HS-5 (cell line): Measurements from ENCODE around the gene KCNJ12.
"Not testable (repeated sequence)": the region's sequence is repeated elsewhere in the genome, so short reads cannot be mapped to it uniquely, and the experiment has no call there.

Experiments
- DNase-seq: peaks from one replicate; pipeline ENCODE4 v3.0.0-alpha.2; 2012; ENCODE audit warnings: low read depth

Gene KCNJ12

DNA sequence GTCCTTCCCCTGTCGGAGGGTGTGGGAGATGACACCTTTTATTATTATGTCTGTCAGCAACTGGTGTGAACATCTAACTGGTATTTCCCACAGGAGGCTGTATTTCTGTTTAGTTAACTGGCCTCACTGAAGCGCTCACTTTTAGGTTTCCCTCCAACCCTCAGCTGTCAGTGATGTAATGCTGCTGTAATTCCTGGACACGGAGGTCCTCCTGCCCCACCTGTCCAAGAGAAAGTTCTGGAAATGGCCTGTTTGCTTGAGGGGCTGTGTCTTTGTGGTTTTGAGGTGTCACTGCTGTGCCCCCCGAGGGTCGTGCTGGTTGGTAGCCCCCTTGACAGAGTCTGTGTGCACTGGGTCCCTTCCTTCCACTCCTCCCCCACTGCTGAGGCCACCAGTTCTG is 11.5 kb downstream of the KCNJ12 start:
- no peak for DNase-seq

DNA sequence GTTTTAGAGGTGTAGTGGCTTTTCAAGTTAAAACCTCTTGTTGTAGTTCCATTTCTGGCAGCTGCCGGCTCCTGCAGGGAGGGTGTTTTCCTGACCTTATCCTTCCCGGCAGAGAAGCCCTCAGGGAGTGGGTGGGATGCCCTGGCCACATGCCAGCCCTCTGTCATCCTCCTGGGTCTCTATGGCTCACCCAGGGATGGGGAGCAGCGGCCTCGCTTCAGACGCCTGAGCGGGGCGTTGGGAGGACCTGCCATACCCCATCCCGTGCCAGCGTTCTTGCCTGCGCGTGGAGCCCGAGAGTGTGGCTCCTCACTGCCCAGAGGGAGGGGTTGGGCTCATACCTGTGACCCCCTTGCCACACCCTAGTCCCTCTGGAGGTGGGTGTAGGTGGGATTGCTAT is 11.9 kb downstream of the KCNJ12 start:
- no peak for DNase-seq

DNA sequence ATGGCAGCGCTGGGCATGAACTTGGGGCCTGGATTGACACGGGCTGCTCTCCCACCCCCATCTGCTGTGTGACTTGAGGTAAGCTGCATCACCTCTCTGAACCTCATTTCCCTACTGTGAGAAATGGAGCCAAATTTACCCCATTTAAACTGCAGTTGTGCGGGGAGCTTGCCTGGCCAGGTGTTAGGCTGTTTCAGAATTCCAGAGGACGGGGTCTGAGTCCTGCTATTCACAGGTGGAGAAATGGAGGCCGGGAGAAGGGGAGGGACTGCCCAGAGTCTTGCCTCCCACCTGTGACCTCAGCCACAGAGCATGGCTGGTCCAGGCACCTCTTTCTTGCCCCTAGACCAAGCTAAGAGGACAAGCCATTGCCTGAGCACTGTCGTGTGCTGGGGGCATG is 12.8 kb downstream of the KCNJ12 start:
- DNase-seq: no peak

DNA sequence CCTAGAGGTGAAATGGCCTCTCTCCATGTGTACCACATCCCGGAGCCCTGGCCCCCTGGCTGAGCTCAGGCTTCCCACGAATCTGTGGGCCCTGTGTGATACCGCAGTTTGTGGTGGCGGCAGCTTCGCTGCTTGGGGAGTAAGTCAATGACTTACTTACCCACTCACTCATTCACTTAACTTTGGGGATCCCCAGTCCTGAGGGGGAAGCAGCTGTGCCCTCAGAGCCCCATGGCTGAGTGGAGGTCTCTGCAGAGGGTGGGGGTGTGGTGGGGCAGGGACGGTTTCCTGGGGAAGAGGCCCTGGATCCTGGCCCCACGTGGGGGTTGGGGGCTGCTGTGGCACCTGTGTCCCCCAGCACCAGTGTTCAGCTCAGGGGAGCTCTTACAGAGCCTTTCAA is 13.2 kb downstream of the KCNJ12 start:
- no peak for DNase-seq

DNA sequence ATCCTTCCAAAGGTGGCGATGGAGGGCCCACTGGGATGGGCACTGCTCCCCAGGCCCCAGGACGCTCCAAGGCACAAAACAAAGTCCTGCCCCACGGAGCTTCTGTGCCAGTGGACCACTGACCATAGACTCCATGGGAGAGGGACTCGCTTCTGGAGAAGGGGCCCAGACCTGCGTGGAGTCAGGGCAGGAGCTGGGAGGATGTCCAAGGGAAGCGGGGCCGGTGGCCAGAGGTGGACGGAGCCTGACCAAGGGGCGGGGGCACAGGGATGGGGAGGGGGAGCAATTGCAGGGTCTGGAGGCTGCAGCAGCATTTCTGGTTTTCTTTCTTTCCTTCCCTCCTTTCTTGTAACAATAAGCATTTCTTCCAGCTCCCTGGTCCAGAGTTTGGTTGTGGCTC is 14.1 kb downstream of the KCNJ12 start:
- no peak for DNase-seq

DNA sequence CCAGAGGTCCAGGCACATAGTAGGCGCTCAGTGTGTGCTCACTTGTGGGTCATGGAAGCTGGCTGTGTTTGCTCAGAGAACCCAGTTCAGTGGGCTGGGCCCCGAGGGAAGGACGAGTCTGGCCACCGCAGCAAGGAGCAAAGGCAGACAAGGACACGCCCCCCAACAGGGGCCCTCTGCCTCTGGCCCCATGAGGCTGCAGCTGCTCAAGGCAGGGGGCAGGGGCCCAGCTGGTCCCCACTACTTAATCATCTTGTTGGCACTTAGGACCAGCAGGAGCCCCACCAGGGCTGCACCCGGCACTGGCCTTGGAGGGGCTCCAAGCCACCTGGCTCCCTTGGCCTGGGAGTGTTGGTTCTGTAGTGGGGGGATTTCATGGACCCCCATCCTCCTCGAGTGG is 16.1 kb downstream of the KCNJ12 start:
- DNase-seq: no peak

DNA sequence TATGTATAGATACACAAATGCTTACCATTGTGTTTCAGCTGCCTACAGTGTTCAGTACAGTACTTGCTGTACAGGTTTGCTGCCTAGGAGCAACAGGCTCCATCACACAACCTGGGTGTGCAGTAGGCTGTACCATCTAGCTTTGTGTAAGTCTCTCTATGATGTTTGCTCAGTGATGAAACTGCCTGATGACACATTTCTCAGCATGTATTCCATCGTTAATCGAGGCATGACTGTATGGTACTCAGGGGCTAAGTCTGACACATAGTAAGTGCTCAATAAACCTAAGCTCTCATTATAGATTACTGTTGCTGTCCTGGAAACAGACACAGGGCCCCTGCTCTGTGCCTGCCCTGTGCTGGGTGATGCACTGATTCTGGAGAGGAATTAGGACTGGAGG is 18.1 kb downstream of the KCNJ12 start:
- no peak for DNase-seq

DNA sequence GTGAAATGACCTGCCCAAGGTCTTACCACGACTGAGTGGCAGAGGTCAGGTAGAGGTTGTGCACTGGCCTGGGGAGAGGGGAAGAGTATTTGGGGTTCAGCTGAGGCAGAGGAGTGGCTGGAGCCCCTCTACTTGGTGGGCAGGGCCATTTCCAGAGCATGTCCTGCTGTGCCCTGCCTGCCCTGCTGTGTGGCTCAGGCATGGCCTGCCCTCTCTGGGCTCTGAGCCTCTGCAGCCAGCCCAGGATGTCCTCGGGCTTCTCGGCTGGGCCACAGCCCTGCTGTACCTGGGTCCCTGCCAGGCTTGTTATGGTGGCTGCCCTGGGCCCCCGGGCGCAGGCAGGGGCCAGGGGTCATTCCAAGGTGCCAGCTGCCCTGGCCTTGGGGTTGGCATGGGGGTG is 19.6 kb downstream of the KCNJ12 start:
- no peak for DNase-seq

DNA sequence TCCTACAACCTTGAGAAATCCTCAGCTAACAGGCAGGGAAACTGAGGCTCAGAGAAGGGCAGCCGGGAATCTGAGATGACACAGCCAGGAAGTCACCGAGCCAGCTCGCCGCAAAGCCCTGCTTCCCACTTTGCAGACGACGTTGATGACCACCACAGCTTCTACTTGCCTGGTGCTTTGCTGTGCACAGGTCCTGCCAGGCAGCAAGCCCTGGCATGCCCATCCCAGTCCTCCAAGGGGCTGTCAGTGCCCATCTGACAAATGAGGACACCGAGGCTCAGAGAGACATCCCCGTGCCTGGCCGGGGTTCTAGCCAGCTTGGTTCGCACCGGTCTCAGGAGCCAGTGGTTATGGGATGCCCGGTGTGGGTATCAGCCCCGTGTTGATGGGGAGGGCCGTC is 20.1 kb downstream of the KCNJ12 start:
- DNase-seq: no peak

DNA sequence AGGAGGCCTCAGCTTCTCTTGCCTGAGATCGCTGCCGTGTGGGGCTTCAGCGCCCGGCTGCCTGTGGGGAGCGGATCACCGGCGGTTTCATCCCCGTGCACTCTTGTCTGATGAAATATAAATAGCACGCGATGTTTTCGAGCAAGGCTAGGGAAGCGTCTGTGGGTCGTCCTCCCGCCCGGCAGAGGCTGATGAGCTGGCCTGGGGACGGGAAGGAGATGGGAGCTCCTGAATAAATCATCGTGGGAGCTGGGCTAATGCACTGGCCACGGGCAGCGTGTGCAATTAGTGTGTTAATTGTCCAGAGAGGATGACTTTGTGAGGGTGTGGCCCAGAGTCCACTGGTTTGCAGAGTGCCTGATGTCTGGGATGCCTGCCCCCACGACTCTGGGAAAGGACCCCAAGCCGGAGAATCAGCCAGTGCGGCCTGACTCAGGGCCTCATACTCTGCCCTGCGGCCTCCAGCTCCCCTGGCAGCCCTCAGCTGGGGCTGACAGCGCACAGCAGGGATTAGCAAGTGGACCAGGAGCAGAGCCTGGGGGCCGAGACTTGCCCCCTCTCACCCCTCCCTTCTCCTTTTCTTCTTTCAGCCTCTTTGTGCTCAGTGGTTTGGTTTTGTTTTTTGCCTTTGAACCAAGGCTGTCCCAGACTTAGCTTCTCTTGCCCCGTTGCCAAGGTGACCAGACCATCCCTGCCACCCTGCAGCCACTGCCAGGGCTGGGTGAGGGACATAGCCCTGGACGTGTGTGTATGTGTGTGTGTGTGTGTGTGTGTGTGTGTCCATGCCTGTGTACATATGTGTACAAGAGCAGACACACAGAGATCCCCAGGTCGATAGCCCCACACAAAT is 21.4 kb downstream of the KCNJ12 start:
- no peak for DNase-seq

DNA sequence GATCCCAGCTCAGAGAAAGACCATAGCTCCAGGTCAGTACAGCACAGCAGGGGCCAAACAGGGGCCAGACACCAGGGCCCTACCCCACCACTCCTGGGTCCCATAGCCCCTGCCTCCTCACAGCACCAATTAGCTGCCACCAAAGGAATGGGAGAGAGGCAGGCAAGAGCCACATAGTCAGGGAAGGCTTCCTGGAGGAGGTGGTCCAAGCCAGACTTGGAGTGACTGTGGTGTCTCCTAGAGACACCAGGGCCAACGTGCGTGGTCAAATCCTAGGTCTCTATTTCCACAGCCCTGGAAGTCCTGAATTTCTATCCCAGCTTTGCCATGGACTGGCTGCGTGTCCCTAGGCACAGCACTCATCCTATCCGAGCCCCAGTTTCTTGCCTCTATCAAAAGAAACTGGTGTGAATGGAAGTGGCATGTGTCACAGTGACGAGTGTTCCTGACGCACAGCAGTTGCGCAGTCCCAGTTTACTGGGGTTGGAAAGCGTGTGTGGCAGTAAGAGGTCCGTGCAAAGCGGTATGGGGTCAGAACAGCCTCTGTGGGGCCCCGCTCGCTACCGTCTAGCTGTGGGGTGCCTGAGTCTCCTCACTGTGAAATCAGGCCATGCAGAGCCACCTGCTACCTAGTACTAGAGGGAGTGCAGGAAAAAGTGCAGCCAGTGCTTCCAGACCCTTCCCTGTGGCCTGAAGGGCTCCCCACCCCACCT is 23.5 kb downstream of the KCNJ12 start:
- no peak for DNase-seq

DNA sequence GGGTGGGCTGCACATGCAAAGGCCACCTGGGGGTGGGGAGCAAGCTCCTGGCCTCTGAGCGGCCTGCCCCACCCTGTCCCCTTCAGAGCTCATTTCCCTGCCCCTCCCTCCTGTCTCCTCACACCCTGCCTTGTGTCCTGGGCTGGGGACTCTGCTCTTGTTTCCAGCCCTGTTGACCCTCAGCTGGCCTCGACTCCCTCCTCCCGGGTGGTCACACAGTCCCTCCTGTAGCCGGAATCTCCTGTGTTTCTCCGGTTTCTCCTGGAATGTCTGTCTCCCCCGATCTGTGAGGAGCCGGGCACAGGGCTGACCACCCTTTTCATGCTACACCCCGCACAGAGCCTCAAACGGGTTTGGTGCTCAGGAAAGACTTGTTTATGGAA is 24.0 kb downstream of the KCNJ12 start:
- not testable (repeated sequence) for DNase-seq

DNA sequence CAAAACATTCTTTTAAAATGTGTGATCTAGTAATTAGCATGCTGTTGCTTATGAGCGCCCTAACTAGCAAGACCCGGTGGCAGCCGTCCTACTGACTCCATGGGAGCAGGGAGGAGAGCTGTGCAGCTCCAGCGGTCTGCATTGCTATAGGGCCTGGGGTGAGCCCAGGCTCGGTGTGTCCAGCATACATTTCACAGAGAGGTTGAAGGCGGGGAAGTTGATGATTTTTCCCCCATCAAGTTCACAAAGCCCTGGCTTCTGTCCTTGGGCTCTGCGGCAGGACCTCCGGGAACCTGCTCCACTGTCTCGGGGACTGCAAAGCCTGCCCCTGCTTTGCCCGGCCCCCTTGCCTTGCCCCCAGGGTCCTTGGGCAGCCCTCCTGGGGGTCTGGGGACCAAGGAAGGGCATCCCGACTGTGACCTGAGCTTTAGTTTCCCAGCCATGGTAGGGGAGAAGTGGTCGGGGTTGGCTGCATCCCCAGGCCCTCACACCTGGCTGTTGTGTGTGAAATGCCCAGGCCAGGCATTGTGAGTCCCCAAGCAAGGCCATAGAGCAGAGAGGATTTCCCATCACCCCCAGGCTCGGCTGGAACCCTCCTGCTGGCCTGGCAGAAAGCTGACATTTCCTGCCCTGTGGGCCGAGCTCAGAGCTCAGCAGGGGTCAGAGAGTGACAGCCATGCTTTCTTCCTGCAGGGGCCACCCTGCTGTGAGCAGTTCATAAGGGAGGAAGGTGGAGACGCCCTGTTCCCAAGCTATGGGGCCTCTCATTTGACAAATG is 24.8 kb downstream of the KCNJ12 start:
- no peak for DNase-seq

DNA sequence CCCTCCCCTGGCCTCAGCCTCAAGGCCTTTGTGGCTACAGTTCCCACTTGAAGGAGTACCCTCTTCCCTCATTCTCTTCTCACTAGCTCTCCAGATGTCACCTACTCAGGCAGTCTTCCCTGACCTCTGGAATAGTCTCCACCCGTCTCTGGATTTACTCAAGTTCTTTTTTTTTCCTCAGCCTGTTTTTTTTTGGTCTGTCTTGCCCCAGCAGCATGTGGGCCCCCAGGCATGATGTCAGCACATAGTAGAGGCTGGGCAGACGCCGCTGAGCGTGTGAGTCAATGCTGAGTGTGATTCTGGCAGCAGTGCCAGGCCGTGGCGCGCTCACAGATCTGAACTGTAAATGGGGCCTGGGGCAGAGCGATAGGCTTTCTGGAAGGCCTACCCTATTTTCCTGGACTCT is 26.0 kb downstream of the KCNJ12 start:
- DNase-seq: peak; percentile 63

DNA sequence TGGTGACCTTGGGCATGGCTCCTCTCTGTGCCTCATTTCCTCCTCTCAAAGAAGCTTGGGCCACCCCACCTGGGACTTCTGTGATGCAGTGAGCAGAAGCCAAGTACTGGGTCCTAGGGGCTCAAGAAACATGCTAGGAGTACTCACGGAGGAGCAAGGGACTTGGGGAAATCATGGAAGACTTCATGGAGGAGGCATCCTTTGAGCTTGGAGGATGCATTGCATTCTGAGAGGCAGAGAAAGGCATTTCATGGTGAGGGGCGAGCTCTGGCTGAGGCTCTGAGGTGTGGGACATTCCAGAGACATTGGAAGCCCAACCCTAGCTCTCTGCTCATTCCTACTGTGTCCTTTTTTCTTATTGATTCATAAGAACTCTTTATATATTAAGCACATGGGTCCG is 26.8 kb downstream of the KCNJ12 start:
- DNase-seq: not testable (repeated sequence)

DNA sequence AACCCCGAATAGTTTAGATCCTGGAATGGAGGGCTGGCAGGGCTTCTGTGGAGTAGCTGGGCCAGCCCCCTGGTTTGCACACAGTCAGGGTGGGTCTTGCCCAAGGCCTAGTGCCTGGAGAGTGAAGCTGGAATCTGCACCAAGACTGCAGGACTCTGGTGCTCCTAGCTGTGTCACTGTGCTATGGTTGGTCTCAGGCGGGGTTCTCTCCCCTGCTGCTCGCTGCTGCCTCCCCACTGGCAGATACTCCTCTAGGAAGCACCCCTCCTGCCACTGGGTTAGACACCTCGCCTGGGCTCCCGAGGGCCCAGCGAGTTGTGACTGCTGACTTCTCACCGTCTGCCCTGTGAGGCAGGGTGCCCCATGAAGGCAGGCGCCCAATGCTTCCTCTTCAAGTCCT is 27.9 kb downstream of the KCNJ12 start:
- DNase-seq: not testable (repeated sequence)

DNA sequence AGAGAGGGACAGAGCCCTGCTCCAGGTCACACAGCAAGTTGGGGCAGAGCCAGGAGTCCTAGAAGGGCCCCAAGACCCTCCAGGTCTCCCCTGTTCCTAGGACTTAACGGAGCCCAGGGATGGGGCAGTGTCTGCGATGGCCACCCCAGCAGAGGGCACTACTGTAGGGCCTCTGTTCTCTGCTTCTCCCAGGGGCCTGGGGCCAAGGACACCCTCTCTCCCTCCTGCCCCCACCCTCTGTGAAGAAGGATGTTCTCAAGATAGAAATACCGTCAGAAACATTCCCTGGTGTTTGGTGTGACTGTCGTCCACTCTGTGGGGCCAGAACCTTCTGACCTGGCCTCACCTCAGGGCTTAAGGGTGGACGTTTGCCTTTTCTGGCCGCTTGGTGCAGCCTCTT is 28.4 kb downstream of the KCNJ12 start:
- DNase-seq: not testable (repeated sequence)

DNA sequence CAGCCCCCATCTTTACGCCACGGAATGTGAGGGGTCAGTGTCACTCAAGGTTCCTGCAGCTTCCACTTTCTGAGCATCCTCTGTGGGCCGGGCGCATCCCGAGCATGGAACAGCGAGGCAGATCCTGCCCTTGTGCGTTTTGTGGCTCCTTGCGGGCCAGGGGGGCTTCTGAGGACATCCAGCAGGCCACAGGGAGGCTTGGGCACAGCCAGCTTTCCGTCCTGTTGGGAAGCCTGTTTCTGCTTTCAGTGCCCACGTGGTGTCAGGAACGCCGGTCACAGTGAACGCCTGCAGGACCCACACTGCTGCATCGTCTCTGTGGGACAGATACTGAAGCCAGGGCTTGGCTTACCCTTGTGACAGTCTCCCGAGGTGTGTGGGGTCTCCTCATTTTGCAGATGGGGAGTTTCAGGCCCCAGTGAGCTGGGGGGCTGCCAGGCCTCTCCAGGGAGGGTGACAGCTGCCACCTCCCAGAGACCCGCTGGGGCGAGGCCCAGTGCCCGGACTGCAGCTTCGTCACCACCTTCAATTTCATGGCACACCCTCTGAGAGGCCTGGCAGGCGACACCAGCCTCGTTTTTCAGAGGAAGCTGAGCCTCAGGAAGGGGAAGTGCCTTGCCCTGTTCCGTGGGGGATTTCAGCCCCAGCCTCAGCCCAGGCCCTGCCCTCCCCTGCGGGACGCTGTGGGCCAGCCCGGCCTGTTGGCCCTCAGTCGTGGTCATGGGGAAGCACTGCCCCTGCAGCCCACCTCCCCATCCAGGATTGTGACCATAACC is 29.0 kb downstream of the KCNJ12 start:
- DNase-seq: not testable (repeated sequence)

DNA sequence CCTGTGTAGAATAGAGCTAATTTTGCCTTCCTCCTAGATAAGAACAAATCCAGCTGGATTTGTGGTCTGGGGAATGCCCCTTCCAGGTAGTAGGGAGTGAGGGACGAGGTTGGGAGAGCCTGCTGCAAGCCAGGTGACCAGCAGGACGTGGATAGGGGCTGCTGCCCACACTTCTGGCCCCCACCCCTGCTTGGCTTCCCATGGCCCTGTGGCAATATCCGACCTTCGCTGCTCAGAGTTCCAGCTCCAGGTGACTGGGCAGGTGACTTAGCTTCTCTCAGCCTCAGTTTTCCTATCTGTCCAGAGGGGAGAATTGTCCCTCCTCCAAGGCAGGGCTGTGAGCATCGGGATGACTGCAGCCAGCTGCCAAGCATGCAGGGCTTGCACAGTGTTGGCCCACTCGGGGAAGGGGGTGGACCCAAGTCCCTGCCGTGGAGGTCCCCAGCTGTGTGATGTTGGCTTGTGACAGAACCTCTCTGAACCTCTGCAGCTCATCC is 29.8 kb downstream of the KCNJ12 start:
- not testable (repeated sequence) for DNase-seq

DNA sequence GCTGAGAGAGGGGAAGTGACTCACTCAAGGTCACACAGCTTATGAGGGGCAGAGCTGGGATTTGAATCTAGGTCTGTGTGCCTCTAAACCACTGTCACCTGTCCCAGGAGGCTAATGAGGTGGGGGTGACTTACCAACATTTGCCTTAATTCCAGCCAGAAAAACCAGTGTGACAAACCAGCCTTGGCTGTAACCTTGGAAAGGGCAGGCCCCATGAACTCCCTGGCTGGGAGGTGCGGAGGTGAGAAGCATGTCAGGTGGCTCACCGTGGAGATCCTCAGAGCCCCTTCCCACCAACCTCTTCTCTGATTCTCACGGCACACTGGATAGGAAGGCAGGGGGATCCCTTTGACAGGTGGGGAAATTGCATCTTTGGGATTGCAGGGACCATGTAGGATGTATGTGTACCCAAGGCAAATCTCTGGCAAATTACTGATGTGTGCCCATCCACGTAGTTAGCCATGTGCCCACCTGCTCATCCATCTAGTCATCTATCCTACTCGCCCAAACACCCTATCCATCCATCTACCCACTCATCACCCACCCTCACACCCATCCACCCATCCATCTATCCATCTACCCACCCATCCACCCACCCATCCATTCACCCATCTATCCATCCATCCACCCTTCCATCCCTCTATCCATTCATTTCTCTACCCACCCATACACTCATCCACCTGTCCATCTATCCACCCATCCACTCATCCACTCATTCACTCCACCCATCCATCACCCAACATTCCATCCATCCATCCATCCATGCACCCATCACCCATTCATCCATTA is 30.7 kb downstream of the KCNJ12 start:
- DNase-seq: not testable (repeated sequence)

DNA sequence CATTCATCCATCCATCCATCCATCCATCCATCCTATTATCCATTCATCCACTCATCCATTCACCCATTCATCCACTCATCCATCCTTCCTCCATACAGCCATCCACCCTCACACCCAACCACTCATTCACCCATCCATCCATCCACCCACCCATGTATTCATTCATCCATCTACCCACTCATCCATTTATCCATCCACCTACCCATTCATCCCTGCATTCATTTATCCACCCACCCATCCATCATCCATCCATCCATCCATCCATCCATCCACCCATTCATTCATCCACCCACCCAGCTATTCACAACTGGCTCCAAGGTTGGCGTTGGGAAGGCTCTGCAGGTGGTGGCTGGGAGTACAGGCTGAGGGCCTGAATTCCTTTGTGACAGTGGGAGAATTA is 31.6 kb downstream of the KCNJ12 start:
- not testable (repeated sequence) for DNase-seq
